Activated CD4-positive, CD25-positive, alpha-beta regulatory T cell treated with anti-CD3 and anti-CD28 coated beads, Interleukin-2, amount 50 U/mL, for 24 hours (primary cell): ENCODE results near the gene BHLHE40.
A peak's percentile ranks its signal among the peaks of the same experiment; 100 is the strongest.
"Not testable (repeated sequence)": the region's sequence is repeated elsewhere in the genome, so short reads cannot be mapped to it uniquely, and the experiment has no call there.

Source experiments
- ATAC-seq, 2 donors: fragments of 150-1000 bp; cut with Tn5 transposase; one replicate each; pipeline ENCODE4 v1.10.0; 2021; ENCODE audit warnings: mild to moderate bottlenecking in 1 of 2, moderate library complexity in 1 of 2

Gene BHLHE40

DNA sequence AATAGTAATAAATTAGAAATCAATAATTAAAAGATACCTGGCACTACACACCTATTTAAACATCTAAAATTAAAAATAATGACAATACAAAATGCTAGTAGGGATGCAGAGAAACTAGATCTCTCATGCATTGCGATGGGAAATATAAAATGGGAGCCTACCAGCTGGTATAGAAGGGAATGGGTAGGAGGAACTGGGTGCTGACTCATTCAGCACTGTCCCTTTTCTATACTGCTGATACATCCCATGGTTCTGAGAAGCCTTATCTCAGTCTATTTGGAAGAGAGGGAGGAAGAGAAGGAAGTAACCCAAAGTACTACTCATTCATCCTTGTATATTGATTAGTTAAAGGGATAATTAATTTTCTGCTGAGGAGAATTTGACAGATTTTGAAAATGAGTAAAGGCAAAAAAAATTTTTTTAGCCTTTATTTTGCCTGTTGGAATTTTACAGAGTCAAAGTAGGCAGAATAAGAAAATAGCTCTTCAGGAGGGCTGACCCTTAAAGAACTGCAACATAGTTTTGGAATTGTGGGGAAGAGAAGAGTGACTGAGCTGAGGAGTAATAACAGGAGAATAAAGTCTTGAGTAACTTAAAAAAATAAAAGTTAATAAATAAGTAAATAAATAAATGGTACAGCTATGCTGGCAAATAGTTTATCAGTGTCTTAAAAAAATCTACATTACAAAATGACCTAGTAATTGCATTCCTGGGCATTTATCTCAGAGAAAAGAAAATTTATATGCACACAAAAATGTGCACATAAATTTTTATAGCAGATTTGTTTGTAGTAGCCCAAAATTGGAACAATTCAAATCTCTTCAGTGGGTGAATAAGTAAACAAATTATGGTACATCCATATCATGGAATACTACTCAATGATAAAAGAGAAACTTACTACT, 15.3 kb upstream of the BHLHE40 start:
- no peak for ATAC-seq

DNA sequence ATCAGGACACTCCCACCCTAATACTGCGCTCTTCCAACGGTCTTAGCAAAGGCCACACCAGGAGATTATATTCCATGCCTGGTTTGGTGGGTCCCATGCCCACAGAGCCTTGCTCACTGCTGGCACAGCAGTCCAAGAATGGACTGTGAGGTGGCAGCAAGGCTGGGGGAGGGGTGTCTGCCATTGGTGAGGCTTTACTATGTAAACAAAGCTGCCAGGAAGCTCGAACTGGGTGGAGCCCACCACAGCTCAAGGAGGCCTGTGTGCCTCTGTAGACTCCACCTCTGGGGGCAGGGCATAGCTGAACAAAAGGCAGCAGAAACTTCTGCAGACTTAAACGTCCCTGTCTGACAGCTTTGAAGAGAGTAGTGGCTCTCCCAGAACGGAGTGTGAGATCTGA, 13.2 kb upstream of the BHLHE40 start:
- not testable (repeated sequence) for ATAC-seq

DNA sequence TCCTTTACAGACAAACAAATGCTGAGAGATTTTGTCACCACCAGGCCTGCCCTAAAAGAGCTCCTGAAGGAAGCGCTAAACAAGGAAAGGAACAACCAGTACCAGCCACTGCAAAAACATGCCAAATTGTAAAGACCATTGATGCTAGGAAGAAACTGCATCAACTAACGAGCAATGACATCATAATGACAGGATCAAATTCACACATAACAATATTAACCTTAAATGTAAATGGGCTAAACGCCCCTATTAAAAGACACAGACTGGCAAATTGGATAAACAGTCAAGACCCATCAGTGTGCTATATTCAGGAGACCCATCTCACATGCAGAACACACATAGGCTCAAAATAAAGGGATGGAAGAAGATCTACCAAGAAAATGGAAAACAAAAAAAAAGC, 11.6 kb upstream of the BHLHE40 start:
- ATAC-seq = not testable (repeated sequence)

DNA sequence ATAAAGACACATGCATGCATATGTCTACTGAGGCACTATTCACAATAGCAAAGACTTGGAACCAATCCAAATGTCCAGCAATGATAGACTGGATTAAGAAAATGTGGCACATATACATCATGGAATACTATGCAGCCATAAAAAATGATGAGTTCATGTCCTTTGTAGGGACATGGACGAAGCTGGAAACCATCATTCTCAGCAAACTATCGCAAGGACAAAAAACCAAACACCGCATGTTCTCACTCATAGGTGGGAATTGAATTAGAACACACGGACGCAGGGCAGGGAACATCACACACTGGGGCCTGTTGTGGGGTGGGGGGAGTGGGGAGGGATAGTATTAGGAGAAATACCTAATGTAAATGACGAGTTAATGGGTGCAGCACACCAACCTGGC, 7.8 kb upstream of the BHLHE40 start:
- ATAC-seq = not testable (repeated sequence)

DNA sequence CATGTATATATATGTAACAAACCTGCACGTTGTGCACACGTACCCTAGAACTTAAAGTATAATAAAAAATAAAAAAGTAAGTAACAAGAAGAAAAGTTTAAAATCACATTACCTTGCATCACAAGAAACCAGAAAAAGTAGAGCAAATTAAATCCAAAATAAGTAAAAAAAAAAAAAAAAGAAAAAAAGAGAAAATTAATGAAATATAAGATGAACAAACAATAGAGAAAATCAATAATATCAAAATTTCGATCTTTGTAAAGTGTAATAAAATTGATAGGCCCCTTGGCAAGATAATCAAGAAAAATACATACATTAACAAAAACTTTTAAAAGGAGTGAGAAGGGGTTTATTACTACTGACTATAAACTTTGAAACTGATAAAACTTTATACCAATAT, 7.4 kb upstream of the BHLHE40 start:
- ATAC-seq = no peak

DNA sequence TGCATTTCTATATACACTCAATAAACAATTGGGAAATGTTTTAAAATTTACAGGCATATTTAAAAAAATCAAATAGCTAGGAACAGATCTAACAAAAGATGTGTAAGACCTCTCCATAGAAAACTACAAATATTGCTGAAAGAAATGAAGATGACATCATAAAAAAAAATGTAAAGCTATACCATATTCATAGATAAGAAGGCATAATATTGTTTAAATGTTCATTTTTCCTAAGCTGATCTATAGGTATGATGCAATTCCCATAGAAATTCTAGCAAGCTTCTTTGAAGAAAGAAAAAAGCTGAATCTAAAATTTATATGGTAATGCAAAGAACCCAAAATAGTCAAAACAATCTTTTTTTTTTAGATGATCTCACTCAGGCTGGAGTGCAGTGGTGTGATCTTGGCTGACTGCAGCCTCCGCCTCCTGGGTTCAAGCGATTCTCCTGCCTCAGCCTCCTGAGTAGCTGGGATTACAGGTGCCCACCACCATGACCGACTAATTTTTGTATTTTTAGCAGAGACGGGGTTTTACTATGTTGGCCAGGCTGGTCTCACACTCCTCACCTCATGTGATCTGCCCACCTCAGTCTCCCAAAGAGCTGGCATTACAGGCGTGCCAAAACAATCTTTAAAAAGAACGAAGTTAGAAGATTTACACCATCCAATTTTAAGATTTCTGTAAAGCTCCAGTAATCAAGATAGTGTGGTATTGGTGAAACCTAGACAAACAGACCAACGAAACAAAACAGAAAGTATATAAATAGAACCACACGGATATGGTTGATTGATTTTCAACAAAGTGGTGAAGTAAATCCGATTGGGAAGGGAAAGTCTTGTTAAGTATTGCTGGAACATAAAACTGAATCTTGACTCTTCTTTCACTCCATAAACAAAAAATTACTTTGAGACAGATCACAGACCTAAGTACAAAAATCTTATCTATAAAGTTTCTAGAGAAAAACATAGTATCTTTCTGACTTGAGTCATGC, 6.3 kb upstream of the BHLHE40 start:
- ATAC-seq = no peak

DNA sequence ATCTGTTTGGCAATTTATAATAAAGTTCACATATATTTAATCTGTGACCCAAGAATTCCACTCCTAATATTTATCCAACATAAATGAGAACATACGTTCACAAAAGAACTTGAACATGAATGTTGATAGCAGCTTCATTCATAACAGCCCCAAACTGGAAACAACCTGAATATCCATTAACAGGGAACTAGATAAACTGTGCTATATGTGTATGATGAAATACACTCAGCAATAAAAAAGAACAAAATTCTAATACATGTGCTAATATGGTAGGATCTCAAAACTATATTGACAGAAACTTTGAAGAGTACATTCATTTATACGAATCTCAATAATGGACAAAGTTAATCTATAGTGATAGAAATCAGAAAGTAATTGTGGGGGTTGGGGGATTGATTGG, 5.1 kb upstream of the BHLHE40 start:
- no peak for ATAC-seq

DNA sequence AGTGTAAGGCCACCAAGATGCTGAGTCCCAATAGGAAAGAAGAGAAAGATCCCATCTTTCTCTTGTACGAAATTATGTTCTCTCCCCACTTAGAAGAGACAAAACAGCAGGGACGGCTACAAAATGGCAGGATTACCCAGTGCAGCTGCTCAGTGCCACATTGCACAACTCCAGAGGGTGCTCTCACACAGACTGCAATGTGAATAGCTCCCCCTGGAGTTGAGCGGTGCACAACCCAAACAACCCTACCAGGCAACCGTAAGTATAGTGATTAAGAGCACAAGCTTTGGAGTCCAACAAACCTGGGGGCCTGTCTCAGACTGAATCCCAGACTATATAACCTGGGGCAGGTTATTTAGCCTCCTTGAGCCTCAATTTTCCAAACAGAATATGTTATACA, 3.1 kb upstream of the BHLHE40 start:
- no peak for ATAC-seq

DNA sequence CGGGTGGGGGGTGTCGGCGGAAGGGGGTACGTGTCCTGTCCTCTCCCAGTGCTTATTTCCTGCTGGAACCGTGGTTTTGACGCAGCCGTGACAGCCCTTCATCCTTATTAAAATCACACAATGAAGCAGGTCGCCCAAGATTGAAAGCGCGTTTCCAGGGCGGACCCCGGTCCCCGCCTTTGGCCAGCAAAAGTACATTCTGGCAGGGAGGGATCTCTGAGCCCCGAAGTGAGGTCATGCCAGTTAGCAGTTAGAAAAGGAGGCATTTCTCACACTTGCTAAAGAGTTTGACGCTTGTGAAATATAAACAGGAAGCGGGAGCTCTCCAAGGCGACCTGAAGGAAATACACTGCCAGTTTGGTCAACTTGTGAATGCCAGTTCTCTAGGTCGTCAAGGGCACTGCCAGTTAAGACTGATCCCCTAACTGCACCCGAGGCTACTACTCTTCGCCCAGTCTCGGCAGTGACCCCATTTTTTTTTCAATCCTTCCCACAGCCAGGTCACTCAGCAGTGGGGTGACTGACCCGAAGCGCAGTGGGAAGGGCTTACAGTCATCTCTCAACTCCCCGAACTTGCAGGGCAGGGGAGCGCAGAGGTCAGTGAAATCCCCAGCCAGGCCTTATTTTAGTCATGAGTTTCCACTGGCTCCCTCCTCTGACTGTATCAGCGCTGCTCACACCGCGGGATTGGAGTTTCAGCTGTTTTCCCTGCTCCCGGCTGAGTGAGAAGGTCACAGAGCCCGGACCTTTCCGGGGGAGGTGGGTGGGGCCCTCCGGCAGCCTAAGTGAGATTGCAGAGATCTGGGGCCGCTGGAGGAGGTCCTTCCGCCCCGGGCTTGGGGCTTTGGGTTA, 2.0 kb upstream of the BHLHE40 start:
- ATAC-seq = peak; percentile 9 to 13

DNA sequence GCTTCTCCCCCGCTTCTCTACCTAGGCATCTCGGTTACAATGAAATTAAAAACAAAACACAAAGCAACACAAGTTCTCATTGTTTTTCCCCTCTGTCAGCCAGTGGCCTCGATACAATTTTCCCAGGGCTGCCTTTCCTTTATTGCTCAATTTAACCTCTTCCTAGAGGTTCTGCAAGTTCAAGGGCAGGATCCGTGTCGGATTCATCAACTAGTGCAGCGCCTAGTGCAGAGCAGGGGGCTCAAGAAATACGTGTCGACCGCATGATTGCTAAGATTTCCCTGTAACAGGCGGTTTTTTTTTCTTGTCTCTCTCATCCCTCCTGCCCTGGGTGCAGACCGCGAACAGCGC, 1.4 kb upstream of the BHLHE40 start:
- peak; percentile 8 to 9 for ATAC-seq

DNA sequence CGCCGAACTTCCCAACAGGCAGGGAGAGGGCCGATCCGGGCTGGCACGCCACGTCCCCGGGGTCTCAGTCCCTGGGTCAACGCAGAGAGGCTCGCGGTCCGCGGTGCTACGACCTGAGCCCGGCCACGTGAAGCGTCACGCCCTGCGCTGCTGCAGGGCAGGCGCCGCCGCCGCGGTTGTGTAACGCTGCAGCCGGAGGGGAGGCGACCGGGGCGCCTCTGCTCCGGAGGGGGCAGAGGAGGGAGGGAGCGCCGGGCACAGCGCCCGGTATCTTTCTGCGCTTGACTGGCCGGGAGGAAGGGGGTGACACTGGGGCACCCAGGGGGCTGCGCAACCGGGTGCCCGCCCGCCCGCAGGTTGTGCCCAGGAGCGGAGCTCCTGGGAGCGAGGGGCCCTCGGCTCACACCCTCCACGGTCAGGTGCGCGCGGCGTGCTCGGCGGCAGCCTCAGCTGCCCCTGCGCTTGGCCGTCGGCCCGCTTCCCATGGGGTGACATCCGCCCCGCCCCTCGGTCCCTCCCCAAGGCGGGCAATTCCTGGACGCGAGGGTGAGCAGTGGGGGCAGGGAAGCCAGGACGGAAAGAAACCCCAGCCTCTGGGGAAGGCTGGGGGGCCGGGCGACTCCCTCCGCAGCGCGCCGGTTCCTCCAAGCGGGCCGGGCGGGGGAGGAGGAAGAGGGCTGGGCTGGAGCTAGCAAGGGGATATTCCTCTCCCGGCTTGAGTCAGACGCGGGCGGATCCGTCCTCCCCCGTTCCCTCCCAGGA, 852 bp upstream of the BHLHE40 start:
- peak; percentile 39 to 47 for ATAC-seq

DNA sequence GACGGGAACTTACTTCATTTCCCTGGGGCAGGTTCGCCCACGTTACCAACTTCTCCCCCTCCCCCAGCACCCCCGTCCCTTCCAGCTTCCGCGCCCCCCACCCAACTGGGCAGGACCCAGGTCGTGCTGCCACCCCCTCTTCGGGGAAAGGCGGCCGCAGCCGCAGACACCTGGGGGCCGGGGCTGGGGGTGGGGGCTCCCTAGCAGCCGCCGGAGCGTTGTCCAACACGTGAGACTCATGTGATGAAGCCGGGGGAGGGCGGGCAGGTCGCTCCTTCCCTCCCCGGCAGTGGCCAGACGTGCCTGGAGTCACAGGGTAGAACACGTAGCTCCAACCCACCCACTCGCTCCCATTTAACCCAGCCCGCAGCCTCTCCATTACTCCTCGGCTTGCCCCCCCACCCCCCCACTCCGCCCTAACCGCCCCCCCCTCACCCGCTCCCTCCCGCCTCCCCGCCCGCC, 240 bp upstream of the BHLHE40 start:
- ATAC-seq = peak; percentile 64 to 67

DNA sequence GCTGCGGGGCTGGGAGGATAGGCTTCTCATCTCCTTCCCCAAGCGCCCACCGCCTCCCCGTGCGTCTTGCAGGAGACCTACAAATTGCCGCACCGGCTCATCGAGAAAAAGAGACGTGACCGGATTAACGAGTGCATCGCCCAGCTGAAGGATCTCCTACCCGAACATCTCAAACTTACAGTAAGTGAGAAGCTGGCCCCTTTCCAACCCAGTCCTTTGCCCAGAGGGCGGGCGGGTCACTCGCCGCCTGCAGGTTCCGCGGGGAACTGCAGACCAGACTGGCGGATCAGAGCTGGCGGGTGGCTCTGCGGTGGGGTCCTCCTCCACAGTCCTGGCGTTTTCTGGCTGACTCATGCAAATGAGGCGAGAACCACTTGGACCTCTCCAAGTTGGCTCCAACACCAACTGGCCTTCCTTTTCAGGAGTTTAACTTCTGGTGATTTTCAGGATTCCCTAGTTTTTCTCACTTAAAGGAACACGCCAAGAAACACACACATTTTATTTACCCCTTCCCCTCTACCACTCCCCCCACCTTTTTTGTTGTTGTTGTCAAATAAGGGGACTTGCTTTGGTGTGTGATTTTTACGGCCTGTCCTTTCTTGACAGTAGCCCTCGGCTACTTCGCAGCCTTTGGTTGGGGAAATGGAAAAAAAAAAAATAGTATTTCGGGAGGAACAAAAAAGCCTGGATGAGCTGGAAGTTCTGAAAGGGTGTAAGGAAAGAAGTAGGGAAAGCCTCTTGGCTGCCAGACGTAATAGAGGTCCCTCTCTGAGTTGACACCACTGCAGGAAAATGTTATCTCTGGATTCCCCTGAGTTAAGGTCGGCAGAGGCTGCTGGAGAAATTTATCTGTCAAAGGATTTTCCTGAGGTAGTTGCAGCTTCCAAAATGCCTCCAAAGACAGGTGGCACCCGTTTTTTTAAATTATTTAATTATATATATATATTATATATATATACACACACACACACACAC, 1.3 kb downstream of the BHLHE40 start:
- peak; percentile 10 to 15 for ATAC-seq

DNA sequence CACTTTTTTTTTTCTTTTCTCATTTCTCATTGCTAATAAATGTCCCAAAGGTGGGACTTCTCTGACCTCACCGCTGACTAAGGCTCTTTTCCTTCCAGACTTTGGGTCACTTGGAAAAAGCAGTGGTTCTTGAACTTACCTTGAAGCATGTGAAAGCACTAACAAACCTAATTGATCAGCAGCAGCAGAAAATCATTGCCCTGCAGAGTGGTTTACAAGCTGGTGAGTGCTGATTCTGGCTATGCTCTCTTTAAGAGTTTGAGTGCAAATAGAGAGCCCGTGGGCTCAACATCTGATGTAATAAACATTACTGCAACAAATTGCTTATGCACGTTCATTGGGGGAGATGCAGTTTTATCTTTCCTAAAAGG, 2.0 kb downstream of the BHLHE40 start:
- no peak for ATAC-seq

DNA sequence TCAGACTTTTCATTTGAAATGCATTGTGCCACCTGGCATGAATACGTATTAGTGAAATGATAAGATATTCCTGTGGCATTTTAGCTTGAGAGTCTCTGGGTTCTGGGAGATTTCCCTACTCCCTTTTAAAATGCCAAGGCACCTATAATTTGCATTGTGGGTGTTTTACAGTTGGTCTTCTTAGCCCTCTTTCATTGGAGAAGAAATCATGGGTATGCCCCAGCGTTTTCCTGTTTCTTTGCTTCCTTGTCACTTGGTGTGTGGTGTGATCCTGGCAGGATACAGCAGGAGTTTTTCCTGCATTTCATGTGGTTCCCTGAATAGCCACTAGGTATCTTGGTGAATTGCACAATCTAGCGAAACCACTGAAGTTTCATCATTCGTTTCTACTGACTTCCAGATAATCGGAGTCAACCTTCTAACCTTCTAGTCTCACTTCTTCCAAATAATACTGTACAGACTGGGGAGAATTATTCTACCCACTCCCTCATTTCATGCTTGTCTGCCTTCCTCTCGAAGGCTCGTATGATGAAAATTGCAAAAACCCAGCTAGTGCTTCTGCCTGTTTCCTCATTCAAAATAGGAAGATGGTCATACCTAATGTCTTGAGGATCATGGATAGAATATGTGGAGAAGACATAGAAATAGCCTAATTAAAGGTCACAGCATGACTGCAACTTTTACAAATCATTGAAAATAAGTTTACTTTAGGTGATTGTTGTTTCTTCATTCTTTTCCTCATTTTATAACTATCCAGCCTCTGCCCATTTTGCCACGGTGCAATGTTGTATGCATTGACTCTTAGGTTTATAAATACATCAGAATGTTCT, 2.6 kb downstream of the BHLHE40 start:
- ATAC-seq = no peak

DNA sequence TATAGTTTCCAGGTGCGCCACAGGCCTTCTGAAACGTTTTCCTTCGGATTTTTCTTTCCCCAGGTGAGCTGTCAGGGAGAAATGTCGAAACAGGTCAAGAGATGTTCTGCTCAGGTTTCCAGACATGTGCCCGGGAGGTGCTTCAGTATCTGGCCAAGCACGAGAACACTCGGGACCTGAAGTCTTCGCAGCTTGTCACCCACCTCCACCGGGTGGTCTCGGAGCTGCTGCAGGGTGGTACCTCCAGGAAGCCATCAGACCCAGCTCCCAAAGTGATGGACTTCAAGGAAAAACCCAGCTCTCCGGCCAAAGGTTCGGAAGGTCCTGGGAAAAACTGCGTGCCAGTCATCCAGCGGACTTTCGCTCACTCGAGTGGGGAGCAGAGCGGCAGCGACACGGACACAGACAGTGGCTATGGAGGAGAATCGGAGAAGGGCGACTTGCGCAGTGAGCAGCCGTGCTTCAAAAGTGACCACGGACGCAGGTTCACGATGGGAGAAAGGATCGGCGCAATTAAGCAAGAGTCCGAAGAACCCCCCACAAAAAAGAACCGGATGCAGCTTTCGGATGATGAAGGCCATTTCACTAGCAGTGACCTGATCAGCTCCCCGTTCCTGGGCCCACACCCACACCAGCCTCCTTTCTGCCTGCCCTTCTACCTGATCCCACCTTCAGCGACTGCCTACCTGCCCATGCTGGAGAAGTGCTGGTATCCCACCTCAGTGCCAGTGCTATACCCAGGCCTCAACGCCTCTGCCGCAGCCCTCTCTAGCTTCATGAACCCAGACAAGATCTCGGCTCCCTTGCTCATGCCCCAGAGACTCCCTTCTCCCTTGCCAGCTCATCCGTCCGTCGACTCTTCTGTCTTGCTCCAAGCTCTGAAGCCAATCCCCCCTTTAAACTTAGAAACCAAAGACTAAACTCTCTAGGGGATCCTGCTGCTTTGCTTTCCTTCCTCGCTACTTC, 3.8 kb downstream of the BHLHE40 start:
- no peak for ATAC-seq

DNA sequence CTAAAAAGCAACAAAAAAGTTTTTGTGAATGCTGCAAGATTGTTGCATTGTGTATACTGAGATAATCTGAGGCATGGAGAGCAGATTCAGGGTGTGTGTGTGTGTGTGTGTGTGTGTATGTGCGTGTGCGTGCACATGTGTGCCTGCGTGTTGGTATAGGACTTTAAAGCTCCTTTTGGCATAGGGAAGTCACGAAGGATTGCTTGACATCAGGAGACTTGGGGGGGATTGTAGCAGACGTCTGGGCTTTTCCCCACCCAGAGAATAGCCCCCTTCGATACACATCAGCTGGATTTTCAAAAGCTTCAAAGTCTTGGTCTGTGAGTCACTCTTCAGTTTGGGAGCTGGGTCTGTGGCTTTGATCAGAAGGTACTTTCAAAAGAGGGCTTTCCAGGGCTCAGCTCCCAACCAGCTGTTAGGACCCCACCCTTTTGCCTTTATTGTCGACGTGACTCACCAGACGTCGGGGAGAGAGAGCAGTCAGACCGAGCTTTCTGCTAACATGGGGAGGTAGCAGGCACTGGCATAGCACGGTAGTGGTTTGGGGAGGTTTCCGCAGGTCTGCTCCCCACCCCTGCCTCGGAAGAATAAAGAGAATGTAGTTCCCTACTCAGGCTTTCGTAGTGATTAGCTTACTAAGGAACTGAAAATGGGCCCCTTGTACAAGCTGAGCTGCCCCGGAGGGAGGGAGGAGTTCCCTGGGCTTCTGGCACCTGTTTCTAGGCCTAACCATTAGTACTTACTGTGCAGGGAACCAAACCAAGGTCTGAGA, 4.7 kb downstream of the BHLHE40 start:
- ATAC-seq = peak; percentile 51 to 66

DNA sequence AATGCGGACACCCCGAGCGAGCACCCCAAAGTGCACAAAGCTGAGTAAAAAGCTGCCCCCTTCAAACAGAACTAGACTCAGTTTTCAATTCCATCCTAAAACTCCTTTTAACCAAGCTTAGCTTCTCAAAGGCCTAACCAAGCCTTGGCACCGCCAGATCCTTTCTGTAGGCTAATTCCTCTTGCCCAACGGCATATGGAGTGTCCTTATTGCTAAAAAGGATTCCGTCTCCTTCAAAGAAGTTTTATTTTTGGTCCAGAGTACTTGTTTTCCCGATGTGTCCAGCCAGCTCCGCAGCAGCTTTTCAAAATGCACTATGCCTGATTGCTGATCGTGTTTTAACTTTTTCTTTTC, 5.3 kb downstream of the BHLHE40 start:
- ATAC-seq = no peak
